Nephron progenitor cell (in vitro differentiated cells): Measurements from ENCODE around the gene AMPD3.

Source experiments
- DNase-seq: peaks from one replicate; pipeline ENCODE4 v3.0.0; 2021
- H3K27ac Mint-ChIP-seq: 2 replicates; pipeline ENCODE4 v1.8.0; 2021; ENCODE audit warnings: mild to moderate bottlenecking, moderate library complexity, mixed read lengths
- H3K27me3 Mint-ChIP-seq: 2 replicates; pipeline ENCODE4 v1.8.0; 2021; ENCODE audit warnings: mild to moderate bottlenecking, low read depth, mixed read lengths; ENCODE audit not compliant: poor library complexity
- H3K36me3 Mint-ChIP-seq: 2 replicates; pipeline ENCODE4 v1.8.0; 2021; ENCODE audit warnings: low read depth, mixed read lengths
- H3K4me1 Mint-ChIP-seq: 2 replicates; pipeline ENCODE4 v1.8.0; 2021; ENCODE audit warnings: mixed read lengths
- H3K4me3 Mint-ChIP-seq: 2 replicates; pipeline ENCODE4 v1.8.0; 2021; ENCODE audit warnings: mild to moderate bottlenecking, moderate library complexity, mixed read lengths
- H3K9me3 Mint-ChIP-seq: 2 replicates; pipeline ENCODE4 v1.8.0; 2021; ENCODE audit warnings: mild to moderate bottlenecking, moderate library complexity, mixed read lengths
- TF ChIP-seq, protein P1 (sequence below): fragments of 200-600 bp; sonication (generic); IDR thresholded peaks from 2 replicates; pipeline ENCODE4 v1.5.0; 2021; ENCODE audit warnings: antibody characterized with exemption

Gene AMPD3

DNA sequence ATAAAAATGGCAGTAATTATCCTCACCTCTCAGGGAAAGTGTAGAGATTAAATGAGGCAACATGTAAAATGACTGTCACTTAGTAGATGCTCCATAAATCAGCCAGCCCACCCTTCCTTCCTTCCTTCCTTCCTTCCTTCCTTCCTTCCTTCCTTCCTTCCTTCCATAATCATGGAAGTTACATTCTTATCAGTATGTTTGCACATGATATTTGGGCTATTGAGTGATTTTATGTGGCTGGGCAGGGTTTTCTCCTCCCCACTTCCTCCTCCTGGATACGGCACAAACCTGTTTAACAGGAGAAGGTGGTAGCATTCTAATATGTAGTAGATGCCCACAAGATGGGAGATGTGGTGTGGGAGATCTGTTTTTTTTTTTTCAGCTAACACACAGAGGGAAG, 101.5 kb downstream of the AMPD3 start:
- peaks cover 7% of the 10 kb centered on the region for H3K9me3 Mint-ChIP-seq
- no peak overlapping the region for H3K4me3 Mint-ChIP-seq
- TF ChIP-seq, protein P1, sequence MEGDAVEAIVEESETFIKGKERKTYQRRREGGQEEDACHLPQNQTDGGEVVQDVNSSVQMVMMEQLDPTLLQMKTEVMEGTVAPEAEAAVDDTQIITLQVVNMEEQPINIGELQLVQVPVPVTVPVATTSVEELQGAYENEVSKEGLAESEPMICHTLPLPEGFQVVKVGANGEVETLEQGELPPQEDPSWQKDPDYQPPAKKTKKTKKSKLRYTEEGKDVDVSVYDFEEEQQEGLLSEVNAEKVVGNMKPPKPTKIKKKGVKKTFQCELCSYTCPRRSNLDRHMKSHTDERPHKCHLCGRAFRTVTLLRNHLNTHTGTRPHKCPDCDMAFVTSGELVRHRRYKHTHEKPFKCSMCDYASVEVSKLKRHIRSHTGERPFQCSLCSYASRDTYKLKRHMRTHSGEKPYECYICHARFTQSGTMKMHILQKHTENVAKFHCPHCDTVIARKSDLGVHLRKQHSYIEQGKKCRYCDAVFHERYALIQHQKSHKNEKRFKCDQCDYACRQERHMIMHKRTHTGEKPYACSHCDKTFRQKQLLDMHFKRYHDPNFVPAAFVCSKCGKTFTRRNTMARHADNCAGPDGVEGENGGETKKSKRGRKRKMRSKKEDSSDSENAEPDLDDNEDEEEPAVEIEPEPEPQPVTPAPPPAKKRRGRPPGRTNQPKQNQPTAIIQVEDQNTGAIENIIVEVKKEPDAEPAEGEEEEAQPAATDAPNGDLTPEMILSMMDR = no peak
- DNase-seq = no peak
- no peaks in the 10 kb centered on the region for H3K4me1 Mint-ChIP-seq
- no peak overlapping the region for H3K27ac Mint-ChIP-seq
- peaks cover 27% of the 10 kb centered on the region for H3K27me3 Mint-ChIP-seq
- no peaks in the 10 kb centered on the region for H3K36me3 Mint-ChIP-seq
